ENCODE results near the gene DTX3L. TPM values are rescaled to one million over a fixed set of nuclear protein-coding genes. Genes with fewer than 3 reads are reported as not detected.

The DTX3L gene
- 43.0 and 48.7 TPM in 2 replicates for total RNA-seq

GRCh38 chr3:122564155-122564912 is at the start of gene DTX3L, which contains the start of gene PARP9:
DTX3L (plus strand) TSS chr3:122564338; CDS start chr3:122564427, 89 bp downstream.
PARP9 (minus strand) TSS chr3:122564300; CDS start chr3:122559620, 4,680 bp downstream.
- DNase-seq (ENCODE audit: extremely low read depth, low read depth, low spot score), result no peak

- no peak for DNase-seq (ENCODE audit: extremely low read depth, low read depth, low spot score)
These were observed 49.1 kb upstream of the DTX3L start for GRCh38 chr3:122515020-122515468.

GRCh38 chr3:122515870-122516269 is 48.3 kb upstream of the DTX3L start:
- DNase-seq (ENCODE audit: extremely low read depth, low read depth, low spot score), result no peak

GRCh38 chr3:122516846-122517360 is 47.2 kb upstream of the DTX3L start:
- no peak for DNase-seq (ENCODE audit: extremely low read depth, low read depth, low spot score)

- DNase-seq (ENCODE audit: extremely low read depth, low read depth, low spot score), result no peak
These were observed 44.4 kb upstream of the DTX3L start for GRCh38 chr3:122519693-122520092.

GRCh38 chr3:122520861-122521260 is 43.3 kb upstream of the DTX3L start:
- DNase-seq (ENCODE audit: extremely low read depth, low read depth, low spot score), result no peak

GRCh38 chr3:122523317-122523716 is 40.8 kb upstream of the DTX3L start:
- no peak for DNase-seq (ENCODE audit: extremely low read depth, low read depth, low spot score)

- no peak for DNase-seq (ENCODE audit: extremely low read depth, low read depth, low spot score)
These were observed 34.0 kb upstream of the DTX3L start for GRCh38 chr3:122530164-122530563.

GRCh38 chr3:122533480-122533879 is 30.7 kb upstream of the DTX3L start:
- no peak for DNase-seq (ENCODE audit: extremely low read depth, low read depth, low spot score)

- DNase-seq (ENCODE audit: extremely low read depth, low read depth, low spot score), result no peak
These were observed 30.2 kb upstream of the DTX3L start for GRCh38 chr3:122533931-122534334.

- no peak for DNase-seq (ENCODE audit: extremely low read depth, low read depth, low spot score)
These were observed 28.0 kb upstream of the DTX3L start for GRCh38 chr3:122535964-122536631.

- no peak for DNase-seq (ENCODE audit: extremely low read depth, low read depth, low spot score)
These were observed 27.5 kb upstream of the DTX3L start for GRCh38 chr3:122536632-122537001.

GRCh38 chr3:122538956-122539490 is 25.1 kb upstream of the DTX3L start:
- no peak for DNase-seq (ENCODE audit: extremely low read depth, low read depth, low spot score)

GRCh38 chr3:122546151-122546550 is 18.0 kb upstream of the DTX3L start:
- no peak for DNase-seq (ENCODE audit: extremely low read depth, low read depth, low spot score)

- no peak for DNase-seq (ENCODE audit: extremely low read depth, low read depth, low spot score)
These were observed 16.1 kb upstream of the DTX3L start for GRCh38 chr3:122548076-122548475.

GRCh38 chr3:122548619-122549018 is 15.5 kb upstream of the DTX3L start:
- DNase-seq (ENCODE audit: extremely low read depth, low read depth, low spot score), result no peak

GRCh38 chr3:122553171-122553570 is 11.0 kb upstream of the DTX3L start:
- DNase-seq (ENCODE audit: extremely low read depth, low read depth, low spot score), result no peak

- no peak for DNase-seq (ENCODE audit: extremely low read depth, low read depth, low spot score)
These were observed 8.7 kb upstream of the DTX3L start for GRCh38 chr3:122555275-122556071.

- no peak for DNase-seq (ENCODE audit: extremely low read depth, low read depth, low spot score)
These were observed 6.8 kb upstream of the DTX3L start for GRCh38 chr3:122557356-122557755.

GRCh38 chr3:122558605-122559004 is 5.5 kb upstream of the DTX3L start:
- no peak for DNase-seq (ENCODE audit: extremely low read depth, low read depth, low spot score)

GRCh38 chr3:122559906-122560305 is 4.2 kb upstream of the DTX3L start:
- DNase-seq (ENCODE audit: extremely low read depth, low read depth, low spot score), result no peak

All from glomerular endothelial cell (primary cell).